AG04450 (cell line): Measurements from ENCODE around the gene POP4. TPM values are rescaled to one million over a fixed set of nuclear protein-coding genes. Genes with fewer than 3 reads are reported as not detected.

Source experiments
- CTCF ChIA-PET: fragments of 300-600, 350-600 bp; formaldehyde crosslinking; extraction: SDS; loops from one replicate; lab custom pipeline; 2022; ENCODE audit warnings: antibody characterized with exemption, inconsistent platforms; lab: Charles Lee
- POLR2A ChIA-PET: fragments of 350-600 bp; formaldehyde crosslinking; extraction: SDS; loops from one replicate; lab custom pipeline; 2021; ENCODE audit warnings: antibody characterized with exemption, inconsistent platforms; lab: Yijun Ruan, JAX
- DNase-seq: peaks from one replicate; pipeline ENCODE4 v3.0.0-alpha.2; 2011; ENCODE audit warnings: low read depth, low spot score
- H3K27ac ChIP-seq: one replicate; pipeline ENCODE4 v1.5.1; 2012; ENCODE audit warnings: low read depth, low read length, control low read depth
- H3K27me3 ChIP-seq: one replicate; pipeline ENCODE4 v1.6.0; 2012; ENCODE audit warnings: low read length; ENCODE audit not compliant: control insufficient read depth, insufficient read depth
- H3K4me3 ChIP-seq: 2 replicates; pipeline ENCODE4 v1.5.1; 2011; ENCODE audit warnings: mild to moderate bottlenecking, low read depth, low read length, control low read depth
- H3K9me3 ChIP-seq: 2 replicates; pipeline ENCODE4 v1.5.1; 2012; ENCODE audit warnings: low read length; ENCODE audit not compliant: control insufficient read depth, insufficient read depth
- CTCF ChIP-seq: IDR thresholded peaks from 2 replicates; pipeline ENCODE4 v1.5.1; 2011; ENCODE audit warnings: low read depth, low read length, control low read depth, inconsistent platforms
- polyA plus RNA-seq: library from polyadenylated mRNA; depleted of rRNA; stranded (reverse); fragments of >200 nt; gene quantifications from 2 replicates; pipeline ENCODE4 v1.2.3, GENCODE V29; 2011

Gene POP4
- polyA plus RNA-seq, 1 experiment, result 87.4 TPM

- no peaks in the 10 kb centered on the region for H3K9me3 ChIP-seq
- ChIA-PET CTCF (interaction anchor here (1.0 kb wide), 1 partner anchor 111 kb away, joined by 3 read pairs; no protein-coding TSS in a partner anchor), POLR2A (interaction anchor here (0.6 kb wide), 1 partner anchor 19 kb away, joined by 5 read pairs; no protein-coding TSS in a partner anchor)
- TF ChIP-seq CTCF, result no peak
- DNase-seq, result no peak
- H3K27me3 ChIP-seq, result no peaks in the 10 kb centered on the region
- no peak overlapping the region for H3K4me3 ChIP-seq
- no peak overlapping the region for H3K27ac ChIP-seq
Observed at GRCh38 chr19:29583196-29583999, 22.7 kb upstream of the POP4 start.

GRCh38 chr19:29586401-29586800 lies 19.7 kb upstream of the POP4 start:
- TF ChIP-seq CTCF, result no peak
- no peaks in the 10 kb centered on the region for H3K9me3 ChIP-seq
- DNase-seq, result no peak
- H3K27me3 ChIP-seq, result peaks cover 2% of the 10 kb centered on the region
- no peak overlapping the region for H3K4me3 ChIP-seq
- ChIA-PET CTCF (no interaction called here), POLR2A (no interaction called here)
- H3K27ac ChIP-seq, result no peak overlapping the region

GRCh38 chr19:29587059-29587458 lies 19.0 kb upstream of the POP4 start:
- Histone ChIP-seq H3K4me3 (no peak overlapping the region), H3K27ac (no peak overlapping the region), H3K9me3 (no peaks in the 10 kb centered on the region), H3K27me3 (peaks cover 2% of the 10 kb centered on the region)
- ChIA-PET CTCF (no interaction called here), POLR2A (no interaction called here)
- DNase-seq, result no peak
- TF ChIP-seq CTCF, result no peak

GRCh38 chr19:29587518-29587986 lies 18.5 kb upstream of the POP4 start:
- ChIA-PET CTCF (no interaction called here), POLR2A (no interaction called here)
- no peak overlapping the region for H3K4me3 ChIP-seq
- H3K27ac ChIP-seq, result no peak overlapping the region
- TF ChIP-seq CTCF, result no peak
- H3K27me3 ChIP-seq, result peaks cover 2% of the 10 kb centered on the region
- no peaks in the 10 kb centered on the region for H3K9me3 ChIP-seq
- no peak for DNase-seq

- Histone ChIP-seq H3K27ac (no peak overlapping the region), H3K27me3 (peaks cover 2% of the 10 kb centered on the region), H3K4me3 (no peak overlapping the region), H3K9me3 (no peaks in the 10 kb centered on the region)
- DNase-seq, result no peak
- no peak for TF ChIP-seq CTCF
- ChIA-PET POLR2A (no interaction called here), CTCF (interaction anchor here (0.5 kb wide), 1 partner anchor 124 kb away, joined by 3 read pairs; no protein-coding TSS in a partner anchor)
Observed at GRCh38 chr19:29588095-29588494, 18.0 kb upstream of the POP4 start.
